Stimulated activated CD8-positive, alpha-beta memory T cell treated with anti-CD3 and anti-CD28 coated beads, Interleukin-4, amount 100 ng/mL, for 4 hours (primary cell): ENCODE data around the gene PAM16.
A peak's percentile ranks its signal among the peaks of the same experiment; 100 is the strongest.
"Not testable (repeated sequence)": the region's sequence is repeated elsewhere in the genome, so short reads cannot be mapped to it uniquely, and the experiment has no call there.

Source experiments
- DNase-seq, 2 donors: peaks; one replicate each; pipeline ENCODE4 v3.0.0-alpha.2; 2020; ENCODE audit warnings: low read depth in 2 of 2, low spot score in 1 of 2

PAM16 gene

GRCh38 chr16:4336701-4337539, 14.2 kb downstream of the PAM16 start:
- DNase-seq: no peak

GRCh38 chr16:4334724-4335495, 16.2 kb downstream of the PAM16 start:
- no peak for DNase-seq

GRCh38 chr16:4333714-4334113, 17.4 kb downstream of the PAM16 start:
- DNase-seq: not testable (repeated sequence)

- DNase-seq: no peak
These were observed 17.8 kb downstream of the PAM16 start for GRCh38 chr16:4333308-4333638.

- no peak for DNase-seq
These were observed 18.4 kb downstream of the PAM16 start for GRCh38 chr16:4332623-4333307.

- DNase-seq: no peak
These were observed 19.0 kb downstream of the PAM16 start for GRCh38 chr16:4332083-4332482.

- peak in 1 of 2 donors; percentile 58 for DNase-seq
These were observed 20.7 kb downstream of the PAM16 start for GRCh38 chr16:4330277-4330874.

- no peak for DNase-seq
These were observed 22.0 kb downstream of the PAM16 start for GRCh38 chr16:4328782-4329775.

GRCh38 chr16:4328046-4328781, 22.9 kb downstream of the PAM16 start:
- no peak for DNase-seq

- DNase-seq: no peak
These were observed 23.6 kb downstream of the PAM16 start for GRCh38 chr16:4327386-4328045.

GRCh38 chr16:4325253-4325758, 25.8 kb downstream of the PAM16 start:
- no peak for DNase-seq

- no peak for DNase-seq
These were observed 26.4 kb downstream of the PAM16 start for GRCh38 chr16:4324492-4325252.

GRCh38 chr16:4323845-4324488, 27.2 kb downstream of the PAM16 start:
- DNase-seq: no peak

- DNase-seq: no peak
These were observed 27.9 kb downstream of the PAM16 start for GRCh38 chr16:4323071-4323844.

- no peak for DNase-seq
These were observed 28.7 kb downstream of the PAM16 start for GRCh38 chr16:4322121-4323052.
